A549 (cell line): ENCODE results near the gene RPTOR. TPM values are rescaled to one million over a fixed set of nuclear protein-coding genes. Genes with fewer than 3 reads are reported as not detected.

ENCODE experiments used
- ATAC-seq, 2 experiments: fragments of 200-7000 bp in 1 of 2; fragments of >200 bp in 1 of 2; cut with Nextera tagmentation in 1 of 2; cut with Tn5 transposase in 1 of 2; 3 replicates each; pipeline versions ENCODE4 v1.8.0 to v1.9.1; 2018 to 2020; ENCODE audit warnings: mild to moderate bottlenecking in 1 of 2, moderate library complexity in 1 of 2
- CTCF ChIA-PET: fragments of 300-600 bp; sonication (Branson Sonifier 250); formaldehyde crosslinking; extraction: SDS; loops from one replicate; lab custom pipeline; 2021; ENCODE audit warnings: antibody characterized with exemption, inconsistent platforms; lab: Yijun Ruan, JAX
- POLR2A ChIA-PET: fragments of 350-600 bp; formaldehyde crosslinking; extraction: SDS; loops from one replicate; lab custom pipeline; 2021; ENCODE audit warnings: antibody characterized with exemption, inconsistent platforms; lab: Yijun Ruan, JAX
- DNase-seq, 2 experiments: peaks; one replicate each; pipeline versions ENCODE4 v3.0.0 to v3.0.0-alpha.2; 2011 to 2016; ENCODE audit warnings: low read depth in 1 of 2, low spot score in 1 of 2
- FAIRE-seq: peaks from 2 replicates; lab custom pipeline; 2011; peaks lifted over from hg19 to GRCh38; lab: Jason Lieb, UNC
- H3K27ac ChIP-seq, 2 experiments: fragments of >200 bp; sonication (Bioruptor Twin); formaldehyde crosslinking; 3 replicates each; pipeline ENCODE4 v1.5.1; 2016 to 2017
- H3K4me1 ChIP-seq: fragments of >200 bp; sonication (Bioruptor Twin); formaldehyde crosslinking; 3 replicates; pipeline ENCODE4 v1.6.1; 2016
- H3K4me2 ChIP-seq: fragments of >200 bp; sonication (Bioruptor Twin); formaldehyde crosslinking; 3 replicates; pipeline ENCODE4 v1.6.1; 2016
- H3K4me3 ChIP-seq: fragments of >200 bp; sonication (Bioruptor Twin); formaldehyde crosslinking; 3 replicates; pipeline ENCODE4 v1.5.1; 2016
- H3K9me3 ChIP-seq: fragments of >200 bp; sonication (Bioruptor Twin); formaldehyde crosslinking; 3 replicates; pipeline ENCODE4 v1.6.1; 2016
- ATOH8 ChIP-seq: fragments of 250-450 bp; sonication (Bioruptor Pico); IDR thresholded peaks from 2 replicates; pipeline ENCODE4 v1.5.0; 2020; ENCODE audit warnings: low read depth, mild to moderate bottlenecking, moderate library complexity
- BCL3 ChIP-seq: fragments of >200 bp; sonication (Bioruptor Twin); formaldehyde crosslinking; IDR thresholded peaks from 3 replicates; pipeline ENCODE4 v1.6.1; 2016
- CEBPB ChIP-seq, 2 experiments: fragments of >200 bp in 1 of 2; sonication (Bioruptor Twin) in 1 of 2; formaldehyde crosslinking in 1 of 2; IDR thresholded peaks; 2 replicates each; pipeline ENCODE4 v1.6.1; 2012 to 2016
- E2F6 ChIP-seq: IDR thresholded peaks from 2 replicates; pipeline ENCODE4 v1.6.1; 2012; ENCODE audit warnings: low read depth, borderline replicate concordance
- EP300 ChIP-seq, 2 experiments: fragments of >200 bp; sonication (Bioruptor Twin); formaldehyde crosslinking; IDR thresholded peaks; 2 replicates in 1 of 2; 3 replicates in 1 of 2; pipeline ENCODE4 v1.6.1; 2016 to 2017
- FOSL2 ChIP-seq, 2 experiments: fragments of 450-650 bp in 1 of 2; fragments of >200 bp in 1 of 2; sonication (Bioruptor Twin) in 1 of 2; formaldehyde crosslinking; IDR thresholded peaks; 2 replicates each; pipeline versions ENCODE4 v1.5.0 to v1.6.1; 2016 to 2020; ENCODE audit warnings: mild to moderate bottlenecking in 1 of 2, moderate library complexity in 1 of 2
- GATA3 ChIP-seq: IDR thresholded peaks from 2 replicates; pipeline ENCODE4 v1.6.1; 2012; ENCODE audit warnings: borderline replicate concordance
- HDAC2 ChIP-seq: fragments of 200-600 bp; sonication (generic); IDR thresholded peaks from 2 replicates; pipeline ENCODE4 v1.6.1; 2016
- HMGXB4 ChIP-seq: fragments of 250-450 bp; sonication (Bioruptor Pico); IDR thresholded peaks from 2 replicates; pipeline ENCODE4 v1.5.0; 2021; ENCODE audit warnings: mild to moderate bottlenecking, moderate library complexity, borderline replicate concordance
- JUN ChIP-seq, 2 experiments: fragments of >200 bp; sonication (Bioruptor Twin); formaldehyde crosslinking; IDR thresholded peaks; 2 replicates in 1 of 2; 3 replicates in 1 of 2; pipeline ENCODE4 v1.6.1; 2016 to 2017
- JUNB ChIP-seq: fragments of >200 bp; sonication (Bioruptor Twin); formaldehyde crosslinking; IDR thresholded peaks from 2 replicates; pipeline ENCODE4 v1.6.1; 2016
- MAFK ChIP-seq: fragments of 450-650 bp; IDR thresholded peaks from 2 replicates; pipeline ENCODE4 v1.6.1; 2014; ENCODE audit not compliant: partially characterized antibody
- MAX ChIP-seq: IDR thresholded peaks from 2 replicates; pipeline ENCODE4 v1.6.1; 2012
- MYC ChIP-seq: IDR thresholded peaks from 2 replicates; pipeline ENCODE4 v1.6.1; 2012; ENCODE audit warnings: mild to moderate bottlenecking, inconsistent platforms, low read length, improper control_type of control experiment, borderline replicate concordance
- NPAS2 ChIP-seq: fragments of 250-450 bp; sonication (Bioruptor Pico); IDR thresholded peaks from 2 replicates; pipeline ENCODE4 v1.8.0; 2022; ENCODE audit warnings: mild to moderate bottlenecking, moderate library complexity, borderline replicate concordance
- POLR2AphosphoS2 ChIP-seq: conservative IDR thresholded peaks from 2 replicates; pipeline ENCODE4 v1.6.1; 2012; ENCODE audit warnings: low read length, improper control_type of control experiment, inconsistent platforms
- RAD21 ChIP-seq, 2 experiments: fragments of >200 bp in 1 of 2; sonication (Bioruptor Twin) in 1 of 2; formaldehyde crosslinking in 1 of 2; IDR thresholded peaks in 1 of 2; conservative IDR thresholded peaks in 1 of 2; 2 replicates in 1 of 2; 3 replicates in 1 of 2; pipeline ENCODE4 v1.6.1; 2012 to 2018; ENCODE audit warnings: inconsistent platforms in 1 of 2
- RARB ChIP-seq: fragments of 250-450 bp; sonication (Bioruptor Pico); IDR thresholded peaks from 2 replicates; pipeline ENCODE4 v1.8.0; 2021; ENCODE audit warnings: mild to moderate bottlenecking, moderate library complexity
- WGBS: methylation state at CpG from one replicate; pipeline ENCODE4 v1.1.6; 2017; ENCODE audit errors: missing lambda C conversion rate; 5-methylcytosine and 5-hydroxymethylcytosine counted together
- polyA plus RNA-seq, 4 experiments: library from polyadenylated mRNA; depleted of rRNA in 3 of 4; stranded (reverse); fragments of >200 nt; fragmentation: RNase III in 1 of 4; extraction: RNeasy Plus Mini Kit Qiagen cat#74134 plus additional on column Dnase treatment in 1 of 4; gene quantifications; 2 replicates in 3 of 4; 3 replicates in 1 of 4; pipeline ENCODE4 v1.2.3, GENCODE V29; 2011 to 2017

RPTOR gene
- polyA plus RNA-seq, 2 of the 4 experiments (the other 2 are of a cell fraction) = 10.8 to 27.1 TPM

- 78% methylated on average over 9 of the region's 9 CpGs for WGBS
- FAIRE-seq = no peak
- Histone ChIP-seq H3K4me3 (no peak overlapping the region), H3K9me3 (no peaks in the 10 kb centered on the region), H3K4me2 (no peak overlapping the region), H3K27ac (peak overlapping the region; percentile 83 to 85), H3K4me1 (peaks cover 55% of the 10 kb centered on the region)
- no peak for TF ChIP-seq E2F6
- no peak for TF ChIP-seq EP300 (IDR thresholded peaks at IDR 0.05)
- ChIA-PET POLR2A (no interaction called here), CTCF (interaction anchor here (0.6 to 2.0 kb wide), 7 partner anchors 9 to 76 kb away, joined by 3 to 9 read pairs (median 4); no protein-coding TSS in a partner anchor)
- ATAC-seq = no peak
- no peak for DNase-seq
Measured at GRCh38 chr17:80499560-80499959, 45.1 kb upstream of the RPTOR start.

GRCh38 chr17:80499961-80500665 lies 44.5 kb upstream of the RPTOR start:
- POLR2A ChIA-PET = no interaction called here
- CTCF ChIA-PET = interaction anchor here (0.6 to 2.0 kb wide), 7 partner anchors 10 to 76 kb away, joined by 3 to 9 read pairs (median 4); no protein-coding TSS in a partner anchor
- peaks cover 55% of the 10 kb centered on the region for H3K4me1 ChIP-seq
- no peak for FAIRE-seq
- no peak for ATAC-seq
- peak overlapping the region; percentile 83 to 85 for H3K27ac ChIP-seq
- H3K4me3 ChIP-seq = no peak overlapping the region
- no peak for DNase-seq
- H3K9me3 ChIP-seq = no peaks in the 10 kb centered on the region
- peak overlapping the region; percentile 72; the same call in 2 of the 3 replicates for H3K4me2 ChIP-seq
- WGBS = 81% methylated on average over 22 of the region's 22 CpGs
- no peak for TF ChIP-seq FOSL2 (IDR thresholded peaks at IDR 0.05)
- TF ChIP-seq FOSL2 (CRISPR knock-in tag; IDR thresholded peaks at IDR 0.05) = no peak
- no peak for TF ChIP-seq NPAS2 (CRISPR knock-in tag)
- no peak for TF ChIP-seq EP300 (IDR thresholded peaks at IDR 0.05)
- TF ChIP-seq POLR2AphosphoS2 = no peak
- no peak for TF ChIP-seq ATOH8 (CRISPR knock-in tag)
- TF ChIP-seq HDAC2 = no peak

- Histone ChIP-seq H3K4me3 (no peak overlapping the region), H3K4me2 (peak overlapping the region; percentile 72)
- no peak for TF ChIP-seq RARB (CRISPR knock-in tag)
- TF ChIP-seq JUN (IDR thresholded peaks at IDR 0.05) = peak in 1 of 2 experiments; percentile 82; a peak in 3 of 5 replicates
- peak in 1 of 2 experiments; percentile 61; a peak in 1 of 4 replicates for TF ChIP-seq CEBPB (IDR thresholded peaks at IDR 0.05)
- TF ChIP-seq FOSL2 (IDR thresholded peaks at IDR 0.05) = peak; percentile 68
- TF ChIP-seq FOSL2 (CRISPR knock-in tag; IDR thresholded peaks at IDR 0.05) = peak; percentile 91
- TF ChIP-seq RAD21 (conservative IDR thresholded peaks at IDR 0.05 in 1 of 2, IDR thresholded peaks at IDR 0.05 in 1 of 2) = peak in 1 of 2 experiments; percentile 11; a peak in 1 of 5 replicates
- TF ChIP-seq JUNB = peak; percentile 83; the same call in 1 of the 2 replicates
- peak; percentile 84 to 90; a peak in 4 of 5 replicates for TF ChIP-seq EP300 (IDR thresholded peaks at IDR 0.05)
- peak; percentile 41; the same call in 1 of the 3 replicates for TF ChIP-seq BCL3
- no peak for TF ChIP-seq HMGXB4 (CRISPR knock-in tag)
- TF ChIP-seq MAX = peak; percentile 52
- no peak for TF ChIP-seq ATOH8 (CRISPR knock-in tag)
- TF ChIP-seq MAFK = peak; percentile 58
- peak; percentile 86; the same call in 1 of the 2 replicates for TF ChIP-seq GATA3
- TF ChIP-seq MYC = no peak
Measured at GRCh38 chr17:80501741-80502577, 42.7 kb upstream of the RPTOR start.

More at GRCh38 chr17:80501741-80502577, 42.7 kb upstream of the RPTOR start:
- peaks cover 50% of the 10 kb centered on the region for H3K4me1 ChIP-seq
- FAIRE-seq = no peak
- ATAC-seq = peak; percentile 82 to 86
- DNase-seq = peak; percentile 57 to 92
- ChIA-PET POLR2A (interaction anchor here (0.6 kb wide), 1 partner anchor 113 kb away, joined by 3 read pairs; no protein-coding TSS in a partner anchor), CTCF (interaction anchor here (1.2 to 1.4 kb wide), 2 partner anchors 25 to 75 kb away, joined by 3 to 9 read pairs; no protein-coding TSS in a partner anchor)
- no peaks in the 10 kb centered on the region for H3K9me3 ChIP-seq
- peak overlapping the region; percentile 83 to 85 for H3K27ac ChIP-seq
- WGBS = 39% methylated on average over 24 of the region's 24 CpGs
